ENCODE measurements around the gene KSR2.

DNA sequence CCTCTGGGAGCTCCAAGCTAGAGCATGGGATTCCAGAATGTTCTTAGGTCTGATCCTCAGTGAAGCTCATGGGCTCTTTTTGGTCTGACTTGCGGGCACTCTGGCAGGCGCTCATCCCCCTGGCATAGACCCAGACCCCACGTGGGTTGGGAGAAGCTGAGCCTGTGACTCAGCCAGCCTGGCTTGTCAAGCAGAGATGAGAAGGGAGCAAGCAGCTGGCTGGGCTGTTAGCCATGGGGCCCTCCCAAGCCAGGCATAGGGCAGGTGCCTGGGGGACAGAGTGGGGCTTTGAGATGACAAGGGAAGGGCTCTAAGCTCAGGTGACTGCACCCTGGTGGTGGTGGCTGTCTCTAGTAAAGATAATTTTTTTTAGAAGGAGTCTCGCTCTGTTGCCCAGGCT, 527.0 kb downstream of the KSR2 start:
- TF ChIP-seq GATA2 (IDR thresholded peaks at IDR 0.05; ENCODE audit: low read depth, low read length) (no peak), GATA3 (IDR thresholded peaks at IDR 0.05; ENCODE audit: low read depth, low read length) (no peak)
